MM.1S (cell line): Measurements from ENCODE around the gene PAM16.

Source experiments
- EZH2 ChIP-seq: fragments of 300-600 bp; sonication (generic); optimal IDR thresholded peaks from 2 replicates; pipeline ENCODE3; 2017; ENCODE audit warnings: low read depth, mild to moderate bottlenecking, antibody characterized with exemption, low read length, mixed read lengths
- EZH2phosphoT487 ChIP-seq: fragments of 300-600 bp; sonication (generic); IDR thresholded peaks from 2 replicates; pipeline ENCODE4 v1.6.1; 2018; ENCODE audit warnings: antibody characterized with exemption, low read length
- TF ChIP-seq, protein P1 (sequence below): fragments of 300-600 bp; sonication (generic); IDR thresholded peaks from 2 replicates; pipeline ENCODE4 v1.5.1; 2016; ENCODE audit warnings: antibody characterized with exemption, low read length, mixed read lengths

DNA sequence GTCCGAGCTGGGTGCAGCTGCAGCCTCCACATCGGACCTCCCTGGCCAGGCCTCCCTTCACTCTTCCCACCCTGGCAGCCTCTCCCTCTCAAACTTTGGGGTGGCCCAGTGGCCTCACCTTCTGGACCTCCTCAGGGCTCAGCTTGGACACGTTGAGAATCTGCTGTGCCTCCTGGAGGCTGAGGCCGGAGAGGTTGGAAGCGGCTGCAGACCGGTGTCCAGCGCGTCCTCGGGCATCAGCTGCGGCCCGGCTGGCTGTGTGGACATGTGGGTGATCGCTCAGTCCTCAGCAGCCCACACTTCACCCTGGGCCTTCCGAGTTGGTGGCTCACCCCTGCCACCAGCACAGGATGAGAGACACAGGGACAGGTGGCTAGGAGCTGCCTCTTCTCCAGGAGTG, 9.9 kb downstream of the PAM16 start:
- TF ChIP-seq, protein P1, sequence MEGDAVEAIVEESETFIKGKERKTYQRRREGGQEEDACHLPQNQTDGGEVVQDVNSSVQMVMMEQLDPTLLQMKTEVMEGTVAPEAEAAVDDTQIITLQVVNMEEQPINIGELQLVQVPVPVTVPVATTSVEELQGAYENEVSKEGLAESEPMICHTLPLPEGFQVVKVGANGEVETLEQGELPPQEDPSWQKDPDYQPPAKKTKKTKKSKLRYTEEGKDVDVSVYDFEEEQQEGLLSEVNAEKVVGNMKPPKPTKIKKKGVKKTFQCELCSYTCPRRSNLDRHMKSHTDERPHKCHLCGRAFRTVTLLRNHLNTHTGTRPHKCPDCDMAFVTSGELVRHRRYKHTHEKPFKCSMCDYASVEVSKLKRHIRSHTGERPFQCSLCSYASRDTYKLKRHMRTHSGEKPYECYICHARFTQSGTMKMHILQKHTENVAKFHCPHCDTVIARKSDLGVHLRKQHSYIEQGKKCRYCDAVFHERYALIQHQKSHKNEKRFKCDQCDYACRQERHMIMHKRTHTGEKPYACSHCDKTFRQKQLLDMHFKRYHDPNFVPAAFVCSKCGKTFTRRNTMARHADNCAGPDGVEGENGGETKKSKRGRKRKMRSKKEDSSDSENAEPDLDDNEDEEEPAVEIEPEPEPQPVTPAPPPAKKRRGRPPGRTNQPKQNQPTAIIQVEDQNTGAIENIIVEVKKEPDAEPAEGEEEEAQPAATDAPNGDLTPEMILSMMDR, result no peak
- TF ChIP-seq EZH2 (no peak), EZH2phosphoT487 (no peak)
